HCT116 (cell line): ENCODE results near the gene ACMSD.

Source experiments
- FOSL1 ChIP-seq: IDR thresholded peaks from 2 replicates; pipeline ENCODE4 v1.6.1; 2012; ENCODE audit warnings: low read depth
- POLR2A ChIP-seq: IDR thresholded peaks from 2 replicates; pipeline ENCODE4 v1.7.0; 2011; ENCODE audit warnings: borderline replicate concordance; ENCODE audit not compliant: insufficient read depth, insufficient read length; ENCODE audit errors: extremely low read depth
- POLR2AphosphoS5 ChIP-seq: IDR thresholded peaks from 2 replicates; pipeline ENCODE4 v1.6.1; 2011; ENCODE audit warnings: mild to moderate bottlenecking, low read depth, low read length, moderate library complexity
- TF ChIP-seq, protein P1 (sequence below): IDR thresholded peaks from 2 replicates; pipeline ENCODE4 v1.6.1; 2012
- TF ChIP-seq, protein P2 (sequence below), 3 experiments: fragments of 200-600 bp in 1 of 3; sonication (generic) in 1 of 3; IDR thresholded peaks in 2 of 3; conservative IDR thresholded peaks in 1 of 3; 2 replicates each; pipeline ENCODE4 v1.5.1; 2012 to 2017; ENCODE audit warnings: low read depth in 2 of 3, low read length in 2 of 3, antibody characterized with exemption in 1 of 3, borderline replicate concordance in 1 of 3, control low read depth in 1 of 3, mild to moderate bottlenecking in 1 of 3, mixed read lengths in 1 of 3, mixed run types in 1 of 3, moderate library complexity in 1 of 3; ENCODE audit not compliant: insufficient read depth in 1 of 3
- TF ChIP-seq, protein P3 (sequence below): IDR thresholded peaks from 2 replicates; pipeline ENCODE4 v1.6.1; 2012
- TF ChIP-seq, protein P4 (sequence below): IDR thresholded peaks from 2 replicates; pipeline ENCODE4 v1.6.1; 2012; ENCODE audit warnings: low read depth
- TF ChIP-seq, protein P5 (sequence below): IDR thresholded peaks from 2 replicates; pipeline ENCODE4 v1.6.1; 2011; ENCODE audit warnings: mild to moderate bottlenecking, low read length, moderate library complexity; ENCODE audit not compliant: insufficient replicate concordance; ENCODE audit errors: extremely low read depth

DNA sequence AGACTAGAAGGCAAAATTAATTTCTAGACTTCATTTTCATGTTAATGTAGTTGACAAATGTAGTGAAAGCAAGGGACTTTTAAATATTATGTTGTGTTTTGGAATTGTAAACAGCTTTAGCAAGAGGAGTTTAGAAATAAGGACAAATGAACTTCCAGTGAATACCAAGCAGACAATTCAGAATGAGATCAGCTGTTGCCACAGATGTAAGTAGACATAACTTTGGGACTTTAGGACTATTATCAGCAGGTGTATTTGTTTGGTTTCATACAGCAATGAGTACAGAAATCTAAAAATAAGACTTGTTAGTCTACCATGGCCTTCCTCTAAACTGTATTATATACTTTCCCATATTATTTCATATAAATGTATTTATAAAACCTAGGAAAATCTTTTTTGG is 46.0 kb downstream of the ACMSD start:
- TF ChIP-seq POLR2AphosphoS5 (no peak), FOSL1 (no peak), POLR2A (no peak)
- TF ChIP-seq, protein P1, sequence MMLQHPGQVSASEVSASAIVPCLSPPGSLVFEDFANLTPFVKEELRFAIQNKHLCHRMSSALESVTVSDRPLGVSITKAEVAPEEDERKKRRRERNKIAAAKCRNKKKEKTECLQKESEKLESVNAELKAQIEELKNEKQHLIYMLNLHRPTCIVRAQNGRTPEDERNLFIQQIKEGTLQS = no peak
- TF ChIP-seq, protein P2, sequence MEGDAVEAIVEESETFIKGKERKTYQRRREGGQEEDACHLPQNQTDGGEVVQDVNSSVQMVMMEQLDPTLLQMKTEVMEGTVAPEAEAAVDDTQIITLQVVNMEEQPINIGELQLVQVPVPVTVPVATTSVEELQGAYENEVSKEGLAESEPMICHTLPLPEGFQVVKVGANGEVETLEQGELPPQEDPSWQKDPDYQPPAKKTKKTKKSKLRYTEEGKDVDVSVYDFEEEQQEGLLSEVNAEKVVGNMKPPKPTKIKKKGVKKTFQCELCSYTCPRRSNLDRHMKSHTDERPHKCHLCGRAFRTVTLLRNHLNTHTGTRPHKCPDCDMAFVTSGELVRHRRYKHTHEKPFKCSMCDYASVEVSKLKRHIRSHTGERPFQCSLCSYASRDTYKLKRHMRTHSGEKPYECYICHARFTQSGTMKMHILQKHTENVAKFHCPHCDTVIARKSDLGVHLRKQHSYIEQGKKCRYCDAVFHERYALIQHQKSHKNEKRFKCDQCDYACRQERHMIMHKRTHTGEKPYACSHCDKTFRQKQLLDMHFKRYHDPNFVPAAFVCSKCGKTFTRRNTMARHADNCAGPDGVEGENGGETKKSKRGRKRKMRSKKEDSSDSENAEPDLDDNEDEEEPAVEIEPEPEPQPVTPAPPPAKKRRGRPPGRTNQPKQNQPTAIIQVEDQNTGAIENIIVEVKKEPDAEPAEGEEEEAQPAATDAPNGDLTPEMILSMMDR (IDR thresholded peaks at IDR 0.05 in 2 of 3, conservative IDR thresholded peaks at IDR 0.05 in 1 of 3; ENCODE audit: borderline replicate concordance in 1 of 3, insufficient read depth in 1 of 3, low read depth in 2 of 3, low read length in 2 of 3) = no peak
- TF ChIP-seq, protein P3, sequence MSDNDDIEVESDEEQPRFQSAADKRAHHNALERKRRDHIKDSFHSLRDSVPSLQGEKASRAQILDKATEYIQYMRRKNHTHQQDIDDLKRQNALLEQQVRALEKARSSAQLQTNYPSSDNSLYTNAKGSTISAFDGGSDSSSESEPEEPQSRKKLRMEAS = no peak
- TF ChIP-seq, protein P4, sequence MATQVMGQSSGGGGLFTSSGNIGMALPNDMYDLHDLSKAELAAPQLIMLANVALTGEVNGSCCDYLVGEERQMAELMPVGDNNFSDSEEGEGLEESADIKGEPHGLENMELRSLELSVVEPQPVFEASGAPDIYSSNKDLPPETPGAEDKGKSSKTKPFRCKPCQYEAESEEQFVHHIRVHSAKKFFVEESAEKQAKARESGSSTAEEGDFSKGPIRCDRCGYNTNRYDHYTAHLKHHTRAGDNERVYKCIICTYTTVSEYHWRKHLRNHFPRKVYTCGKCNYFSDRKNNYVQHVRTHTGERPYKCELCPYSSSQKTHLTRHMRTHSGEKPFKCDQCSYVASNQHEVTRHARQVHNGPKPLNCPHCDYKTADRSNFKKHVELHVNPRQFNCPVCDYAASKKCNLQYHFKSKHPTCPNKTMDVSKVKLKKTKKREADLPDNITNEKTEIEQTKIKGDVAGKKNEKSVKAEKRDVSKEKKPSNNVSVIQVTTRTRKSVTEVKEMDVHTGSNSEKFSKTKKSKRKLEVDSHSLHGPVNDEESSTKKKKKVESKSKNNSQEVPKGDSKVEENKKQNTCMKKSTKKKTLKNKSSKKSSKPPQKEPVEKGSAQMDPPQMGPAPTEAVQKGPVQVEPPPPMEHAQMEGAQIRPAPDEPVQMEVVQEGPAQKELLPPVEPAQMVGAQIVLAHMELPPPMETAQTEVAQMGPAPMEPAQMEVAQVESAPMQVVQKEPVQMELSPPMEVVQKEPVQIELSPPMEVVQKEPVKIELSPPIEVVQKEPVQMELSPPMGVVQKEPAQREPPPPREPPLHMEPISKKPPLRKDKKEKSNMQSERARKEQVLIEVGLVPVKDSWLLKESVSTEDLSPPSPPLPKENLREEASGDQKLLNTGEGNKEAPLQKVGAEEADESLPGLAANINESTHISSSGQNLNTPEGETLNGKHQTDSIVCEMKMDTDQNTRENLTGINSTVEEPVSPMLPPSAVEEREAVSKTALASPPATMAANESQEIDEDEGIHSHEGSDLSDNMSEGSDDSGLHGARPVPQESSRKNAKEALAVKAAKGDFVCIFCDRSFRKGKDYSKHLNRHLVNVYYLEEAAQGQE = no peak
- TF ChIP-seq, protein P5, sequence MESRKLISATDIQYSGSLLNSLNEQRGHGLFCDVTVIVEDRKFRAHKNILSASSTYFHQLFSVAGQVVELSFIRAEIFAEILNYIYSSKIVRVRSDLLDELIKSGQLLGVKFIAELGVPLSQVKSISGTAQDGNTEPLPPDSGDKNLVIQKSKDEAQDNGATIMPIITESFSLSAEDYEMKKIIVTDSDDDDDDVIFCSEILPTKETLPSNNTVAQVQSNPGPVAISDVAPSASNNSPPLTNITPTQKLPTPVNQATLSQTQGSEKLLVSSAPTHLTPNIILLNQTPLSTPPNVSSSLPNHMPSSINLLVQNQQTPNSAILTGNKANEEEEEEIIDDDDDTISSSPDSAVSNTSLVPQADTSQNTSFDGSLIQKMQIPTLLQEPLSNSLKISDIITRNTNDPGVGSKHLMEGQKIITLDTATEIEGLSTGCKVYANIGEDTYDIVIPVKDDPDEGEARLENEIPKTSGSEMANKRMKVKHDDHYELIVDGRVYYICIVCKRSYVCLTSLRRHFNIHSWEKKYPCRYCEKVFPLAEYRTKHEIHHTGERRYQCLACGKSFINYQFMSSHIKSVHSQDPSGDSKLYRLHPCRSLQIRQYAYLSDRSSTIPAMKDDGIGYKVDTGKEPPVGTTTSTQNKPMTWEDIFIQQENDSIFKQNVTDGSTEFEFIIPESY = no peak
